Keratinocyte (primary cell): Measurements from ENCODE around the gene ARCN1. TPM values are rescaled to one million over a fixed set of nuclear protein-coding genes. Genes with fewer than 3 reads are reported as not detected.
A peak's percentile ranks its signal among the peaks of the same experiment; 100 is the strongest.

ENCODE experiments used
- DNase-seq: peaks from one replicate; pipeline ENCODE4 v3.0.0-alpha.2; 2011; ENCODE audit warnings: low read depth, missing footprints, low spot score
- FAIRE-seq: peaks from 2 replicates; lab custom pipeline; 2011; peaks lifted over from hg19 to GRCh38; lab: Jason Lieb, UNC
- H2AFZ ChIP-seq: 2 replicates; pipeline ENCODE4 v1.6.0; 2012; ENCODE audit warnings: low read length, control low read depth, inconsistent platforms; ENCODE audit not compliant: control insufficient read depth
- H3K27ac ChIP-seq: 2 replicates; pipeline ENCODE4 v1.5.1; 2011; ENCODE audit warnings: low read length; ENCODE audit not compliant: control insufficient read depth, insufficient read depth
- H3K27me3 ChIP-seq: 3 replicates; pipeline ENCODE4 v1.6.0; 2011; ENCODE audit warnings: low read length; ENCODE audit not compliant: control insufficient read depth, insufficient read depth; ENCODE audit errors: extremely low read depth
- H3K36me3 ChIP-seq, 2 experiments: 2 replicates in 1 of 2; 3 replicates in 1 of 2; pipeline ENCODE4 v1.5.1; 2011; ENCODE audit warnings: low read length in 2 of 2, mild to moderate bottlenecking in 1 of 2; ENCODE audit not compliant: control insufficient read depth in 2 of 2, insufficient read depth in 2 of 2; ENCODE audit errors: extremely low read depth in 1 of 2
- H3K4me1 ChIP-seq: 3 replicates; pipeline ENCODE4 v1.5.1; 2011; ENCODE audit warnings: low read length; ENCODE audit not compliant: control insufficient read depth, insufficient read depth; ENCODE audit errors: extremely low read depth
- H3K4me2 ChIP-seq: 3 replicates; pipeline ENCODE4 v1.6.0; 2011; ENCODE audit warnings: low read depth, low read length; ENCODE audit not compliant: control insufficient read depth, insufficient read depth; ENCODE audit errors: extremely low read depth
- H3K4me3 ChIP-seq, 3 experiments: fragments of 200-600 bp in 1 of 3; sonication (generic) in 1 of 3; 2 replicates in 2 of 3; 3 replicates in 1 of 3; pipeline ENCODE4 v1.5.1; 2011 to 2016; ENCODE audit warnings: low read length in 3 of 3, mild to moderate bottlenecking in 3 of 3, control low read depth in 2 of 3, inconsistent platforms in 1 of 3, low read depth in 1 of 3, mixed read lengths in 1 of 3, mixed run types in 1 of 3, moderate library complexity in 1 of 3; ENCODE audit not compliant: control insufficient read depth in 2 of 3, insufficient read depth in 2 of 3; ENCODE audit errors: extremely low read depth in 1 of 3
- H3K79me2 ChIP-seq: 2 replicates; pipeline ENCODE4 v1.6.0; 2012; ENCODE audit warnings: low read length; ENCODE audit not compliant: control insufficient read depth, insufficient read depth
- H3K9ac ChIP-seq: 3 replicates; pipeline ENCODE4 v1.6.0; 2011; ENCODE audit warnings: low read length; ENCODE audit not compliant: control insufficient read depth, insufficient read depth; ENCODE audit errors: extremely low read depth
- H3K9me1 ChIP-seq: 3 replicates; pipeline ENCODE4 v1.6.0; 2011; ENCODE audit warnings: low read length; ENCODE audit not compliant: control insufficient read depth, insufficient read depth; ENCODE audit errors: extremely low read depth
- H3K9me3 ChIP-seq: 2 replicates; pipeline ENCODE4 v1.5.1; 2012; ENCODE audit warnings: low read depth, low read length; ENCODE audit not compliant: control insufficient read depth
- H4K20me1 ChIP-seq: 3 replicates; pipeline ENCODE4 v1.6.0; 2011; ENCODE audit warnings: low read length; ENCODE audit not compliant: control insufficient read depth, insufficient read depth; ENCODE audit errors: extremely low read depth
- EZH2 ChIP-seq: IDR thresholded peaks from one replicate; pipeline ENCODE4 v1.6.1; 2012; ENCODE audit warnings: inconsistent platforms, mild to moderate bottlenecking, low read length, moderate library complexity
- dilution Hi-C: fragments of 300-500 bp; cut with MboI; formaldehyde crosslinking; loops from one replicate; pipeline ENCODE4 v1.7.0; 2020; ENCODE audit warnings: low sequenced_read_pairs; ENCODE audit not compliant: extremely low pct_ligation_motif_present
- polyA plus RNA-seq, 5 experiments: library from polyadenylated mRNA; depleted of rRNA in 3 of 5; stranded (reverse) in 3 of 5; stranded (forward) in 1 of 5; unstranded in 1 of 5; fragments of >200 nt; gene quantifications; 1 replicate in 1 of 5; 2 replicates in 3 of 5; 3 replicates in 1 of 5; pipeline versions ENCODE4 v1.2.1 to v1.2.3, GENCODE V29; 2011 to 2012; ENCODE audit warnings: missing spikeins in 2 of 5, low read depth in 1 of 5, low replicate concordance in 1 of 5
- TF ChIP-seq, protein P1 (sequence below), 3 experiments: IDR thresholded peaks in 1 of 3; conservative IDR thresholded peaks in 1 of 3; optimal IDR thresholded peaks in 1 of 3; 2 replicates in 2 of 3; 3 replicates in 1 of 3; pipeline versions ENCODE3 to v1.5.1; 2011; ENCODE audit warnings: low read length in 3 of 3, mild to moderate bottlenecking in 3 of 3, moderate library complexity in 2 of 3, control low read depth in 1 of 3, inconsistent platforms in 1 of 3; ENCODE audit not compliant: insufficient read depth in 2 of 3; ENCODE audit errors: extremely low read depth in 1 of 3

Gene ARCN1
- polyA plus RNA-seq, 1 donor (not counting 4 experiments of a cell fraction or from before 2014, with no cell fraction given): 150 TPM

GRCh38 chr11:118606844-118607228, 34.6 kb downstream of the ARCN1 start:
- TF ChIP-seq, protein P1, sequence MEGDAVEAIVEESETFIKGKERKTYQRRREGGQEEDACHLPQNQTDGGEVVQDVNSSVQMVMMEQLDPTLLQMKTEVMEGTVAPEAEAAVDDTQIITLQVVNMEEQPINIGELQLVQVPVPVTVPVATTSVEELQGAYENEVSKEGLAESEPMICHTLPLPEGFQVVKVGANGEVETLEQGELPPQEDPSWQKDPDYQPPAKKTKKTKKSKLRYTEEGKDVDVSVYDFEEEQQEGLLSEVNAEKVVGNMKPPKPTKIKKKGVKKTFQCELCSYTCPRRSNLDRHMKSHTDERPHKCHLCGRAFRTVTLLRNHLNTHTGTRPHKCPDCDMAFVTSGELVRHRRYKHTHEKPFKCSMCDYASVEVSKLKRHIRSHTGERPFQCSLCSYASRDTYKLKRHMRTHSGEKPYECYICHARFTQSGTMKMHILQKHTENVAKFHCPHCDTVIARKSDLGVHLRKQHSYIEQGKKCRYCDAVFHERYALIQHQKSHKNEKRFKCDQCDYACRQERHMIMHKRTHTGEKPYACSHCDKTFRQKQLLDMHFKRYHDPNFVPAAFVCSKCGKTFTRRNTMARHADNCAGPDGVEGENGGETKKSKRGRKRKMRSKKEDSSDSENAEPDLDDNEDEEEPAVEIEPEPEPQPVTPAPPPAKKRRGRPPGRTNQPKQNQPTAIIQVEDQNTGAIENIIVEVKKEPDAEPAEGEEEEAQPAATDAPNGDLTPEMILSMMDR (optimal IDR thresholded peaks at IDR 0.05 in 1 of 3, IDR thresholded peaks at IDR 0.05 in 1 of 3, conservative IDR thresholded peaks at IDR 0.05 in 1 of 3; ENCODE audit: extremely low read depth in 1 of 3, insufficient read depth in 2 of 3, low read length in 3 of 3): no peak
- TF ChIP-seq EZH2: no peak
- no peaks in the 10 kb centered on the region for H3K27me3 ChIP-seq
- H2AFZ ChIP-seq: no peak overlapping the region
- H3K4me3 ChIP-seq: no peak overlapping the region
- no peak overlapping the region for H3K27ac ChIP-seq
- H3K79me2 ChIP-seq: no peaks in the 10 kb centered on the region
- no peaks in the 10 kb centered on the region for H4K20me1 ChIP-seq
- H3K9ac ChIP-seq: no peak overlapping the region
- no peaks in the 10 kb centered on the region for H3K9me3 ChIP-seq
- no peak overlapping the region for H3K4me2 ChIP-seq
- no peaks in the 10 kb centered on the region for H3K4me1 ChIP-seq
- no peaks in the 10 kb centered on the region for H3K9me1 ChIP-seq
- H3K36me3 ChIP-seq: peaks cover 0 to 4% of the 10 kb centered on the region in 2 experiments
- FAIRE-seq: no peak
- no peak for DNase-seq
- dilution Hi-C loops: no loop called here

GRCh38 chr11:118607401-118608359, 35.5 kb downstream of the ARCN1 start, which contains the start of gene PHLDB1:
Gene PHLDB1 (plus strand): TSS chr11:118607615. CDS start chr11:118613837, 6,222 bp downstream.
- Histone ChIP-seq H3K4me2 (peak within 1 kb of the TSS; percentile 90), H3K27ac (no peak within 1 kb of the TSS), H3K9ac (peak within 1 kb of the TSS; percentile 70), H3K27me3 (no peaks in the 10 kb centered on the region), H3K9me3 (no peaks in the 10 kb centered on the region), H3K4me3 (peak within 1 kb of the TSS; percentile 42 to 75 (median 70)), H4K20me1 (no peaks in the 10 kb centered on the region), H3K79me2 (no peaks in the 10 kb centered on the region), H3K4me1 (no peaks in the 10 kb centered on the region), H3K9me1 (no peaks in the 10 kb centered on the region), H2AFZ (peak within 1 kb of the TSS; percentile 78), H3K36me3 (peaks cover 0 to 4% of the 10 kb centered on the region in 2 experiments)
- TF ChIP-seq EZH2: no peak
- TF ChIP-seq, protein P1 (optimal IDR thresholded peaks at IDR 0.05 in 1 of 3, IDR thresholded peaks at IDR 0.05 in 1 of 3, conservative IDR thresholded peaks at IDR 0.05 in 1 of 3; ENCODE audit: extremely low read depth in 1 of 3, insufficient read depth in 2 of 3, low read length in 3 of 3): peak; percentile 47 to 74 (median 71)
- dilution Hi-C loops: no loop called here
- FAIRE-seq (no peak), DNase-seq (no peak)
